RCC 7860 (cell line): ENCODE results near the gene ZNF75A.

Experiments
- DNase-seq: peaks from one replicate; pipeline ENCODE4 v3.0.0-alpha.2; 2015; ENCODE audit warnings: low spot score
- FAIRE-seq: peaks from 2 replicates; lab custom pipeline; 2012; peaks lifted over from hg19 to GRCh38; lab: Jason Lieb, UNC

Gene ZNF75A

DNA sequence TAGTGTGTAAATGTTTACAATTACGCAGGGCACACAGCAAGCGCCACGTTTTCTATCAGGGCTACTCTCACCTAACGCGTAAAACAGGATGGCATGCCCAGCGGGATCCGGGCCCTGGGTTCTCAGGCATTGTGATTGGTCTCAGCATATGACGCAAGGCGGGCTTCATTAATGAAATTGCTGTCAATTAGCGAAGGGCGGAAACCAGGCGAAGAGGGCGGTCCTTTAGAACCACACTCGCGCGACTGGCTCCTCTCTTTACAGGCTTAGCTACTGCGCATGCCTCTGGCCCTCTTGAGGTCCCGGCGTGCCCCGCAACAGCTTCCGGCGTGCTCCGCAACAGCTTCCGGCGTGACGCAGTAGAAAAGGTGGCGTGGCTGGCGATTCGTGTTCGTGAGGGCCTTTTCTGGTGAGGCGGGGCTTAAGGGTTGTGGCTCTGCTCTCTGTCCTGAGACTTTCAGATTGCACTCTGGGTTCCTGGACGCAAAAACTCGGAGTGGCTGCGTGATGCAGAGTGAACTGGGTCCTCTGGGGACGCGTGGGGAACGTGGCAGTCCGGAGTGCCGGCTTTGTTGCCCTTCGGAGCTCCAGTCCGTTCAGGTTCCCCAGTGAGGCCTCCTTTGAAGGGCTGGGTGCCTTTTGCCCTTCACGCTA is 59.6 kb downstream of the ZNF75A start:
- FAIRE-seq (peak; percentile 41), DNase-seq (peak; percentile 77)
